Progenitor cell of endocrine pancreas (in vitro differentiated cells): ENCODE data around the gene MRAP. TPM values are rescaled to one million over a fixed set of nuclear protein-coding genes. Genes with fewer than 3 reads are reported as not detected.

Experiments used
- DNase-seq: peaks from one replicate; pipeline ENCODE4 v3.0.0; 2021; ENCODE audit warnings: low spot score; ENCODE audit not compliant: unreplicated experiment
- H3K27ac Mint-ChIP-seq: 2 replicates; pipeline ENCODE4 v1.8.0; 2021; ENCODE audit warnings: mild to moderate bottlenecking, moderate library complexity, mixed read lengths
- H3K27me3 Mint-ChIP-seq: 2 replicates; pipeline ENCODE4 v1.8.0; 2021; ENCODE audit warnings: mixed read lengths
- H3K36me3 Mint-ChIP-seq: 2 replicates; pipeline ENCODE4 v1.8.0; 2022; ENCODE audit warnings: mixed read lengths; ENCODE audit not compliant: insufficient read depth
- H3K4me1 Mint-ChIP-seq: 2 replicates; pipeline ENCODE4 v1.8.0; 2021; ENCODE audit warnings: low read depth, mixed read lengths
- H3K4me3 Mint-ChIP-seq: 2 replicates; pipeline ENCODE4 v1.8.0; 2021; ENCODE audit warnings: low read depth, mild to moderate bottlenecking, moderate library complexity, mixed read lengths
- H3K9me3 Mint-ChIP-seq: 2 replicates; pipeline ENCODE4 v1.8.0; 2021; ENCODE audit warnings: low read depth, mixed read lengths
- CTCF ChIP-seq: fragments of 200-600 bp; sonication (generic); IDR thresholded peaks from one replicate; pipeline ENCODE4 v1.5.0; 2021; ENCODE audit warnings: antibody characterized with exemption, mild to moderate bottlenecking; ENCODE audit not compliant: unreplicated experiment
- total RNA-seq: library from RNA; stranded (reverse); gene quantifications from 2 replicates; pipeline ENCODE4 v1.2.1, GENCODE V29; 2021

The MRAP gene
- total RNA-seq, 1 donor from 2014 or later = 1.2 TPM

- no peak overlapping the region for H3K4me3 Mint-ChIP-seq
- no peaks in the 10 kb centered on the region for H3K4me1 Mint-ChIP-seq
- no peak for DNase-seq
- H3K36me3 Mint-ChIP-seq = peaks cover 19% of the 10 kb centered on the region
- H3K9me3 Mint-ChIP-seq = no peaks in the 10 kb centered on the region
- H3K27me3 Mint-ChIP-seq = no peaks in the 10 kb centered on the region
- no peak for TF ChIP-seq CTCF
- H3K27ac Mint-ChIP-seq = no peak overlapping the region
Observed at GRCh38 chr21:32329776-32330175, 31.1 kb downstream of the MRAP start.

GRCh38 chr21:32330784-32331311, 32.2 kb downstream of the MRAP start:
- peaks cover 22% of the 10 kb centered on the region for H3K36me3 Mint-ChIP-seq
- no peak overlapping the region for H3K27ac Mint-ChIP-seq

GRCh38 chr21:32331444-32332305, 33.0 kb downstream of the MRAP start:
- Mint-ChIP-seq H3K36me3 (peaks cover 26% of the 10 kb centered on the region), H3K9me3 (no peaks in the 10 kb centered on the region), H3K27me3 (no peaks in the 10 kb centered on the region), H3K27ac (no peak overlapping the region), H3K4me1 (no peaks in the 10 kb centered on the region), H3K4me3 (no peak overlapping the region)
- DNase-seq = no peak
- no peak for TF ChIP-seq CTCF

More at GRCh38 chr21:32330784-32331311, 32.2 kb downstream of the MRAP start:
- TF ChIP-seq CTCF = no peak
- DNase-seq = no peak
- Mint-ChIP-seq H3K27me3 (no peaks in the 10 kb centered on the region), H3K4me1 (no peaks in the 10 kb centered on the region), H3K9me3 (no peaks in the 10 kb centered on the region), H3K4me3 (no peak overlapping the region)

- no peak overlapping the region for H3K4me3 Mint-ChIP-seq
- no peak for DNase-seq
- H3K9me3 Mint-ChIP-seq = no peaks in the 10 kb centered on the region
- H3K36me3 Mint-ChIP-seq = peaks cover 24% of the 10 kb centered on the region
- no peak overlapping the region for H3K27ac Mint-ChIP-seq
- no peaks in the 10 kb centered on the region for H3K4me1 Mint-ChIP-seq
- TF ChIP-seq CTCF = no peak
- no peaks in the 10 kb centered on the region for H3K27me3 Mint-ChIP-seq
Observed at GRCh38 chr21:32332463-32332951, 33.9 kb downstream of the MRAP start.

- DNase-seq = no peak
- Mint-ChIP-seq H3K4me3 (no peak overlapping the region), H3K27ac (no peak overlapping the region), H3K36me3 (peaks cover 20% of the 10 kb centered on the region), H3K4me1 (no peaks in the 10 kb centered on the region), H3K27me3 (no peaks in the 10 kb centered on the region), H3K9me3 (no peaks in the 10 kb centered on the region)
- TF ChIP-seq CTCF = no peak
Observed at GRCh38 chr21:32333953-32334673, 35.5 kb downstream of the MRAP start.
